ENCODE measurements around the gene C18orf63.

GRCh38 chr18:74299162-74299561 is 16.5 kb upstream of the C18orf63 start:
- no peak for TF ChIP-seq CTCF (conservative IDR thresholded peaks at IDR 0.05; ENCODE audit: low read depth, low read length)
- TF ChIP-seq CEBPB (IDR thresholded peaks at IDR 0.05; ENCODE audit: low read depth, low read length), result no peak
- TF ChIP-seq RAD21 (IDR thresholded peaks at IDR 0.05; ENCODE audit: low read length), result no peak

Measured in IMR-90 (cell line).